H9 (cell line): Measurements from ENCODE around the gene WDR5. TPM values are rescaled to one million over a fixed set of nuclear protein-coding genes. Genes with fewer than 3 reads are reported as not detected.

ENCODE experiments used
- DNase-seq: peaks from one replicate; pipeline ENCODE4 v3.0.0-alpha.2; 2017
- H2AFZ ChIP-seq: one replicate; pipeline ENCODE4 v1.6.1; 2013; ENCODE audit warnings: mild to moderate bottlenecking, low read length, control low read depth, moderate library complexity
- H2AK5ac ChIP-seq: 2 replicates; pipeline ENCODE4 v1.6.1; 2013; ENCODE audit warnings: low read length, control low read depth, mixed read lengths; ENCODE audit not compliant: insufficient read length
- H2BK120ac ChIP-seq: one replicate; pipeline ENCODE4 v1.6.1; 2013; ENCODE audit warnings: low read depth, mild to moderate bottlenecking, low read length, control low read depth, inconsistent platforms; ENCODE audit not compliant: poor library complexity, severe bottlenecking
- H2BK12ac ChIP-seq: 2 replicates; pipeline ENCODE4 v1.6.1; 2013; ENCODE audit warnings: low read length, control low read depth, mixed read lengths, low read depth; ENCODE audit not compliant: insufficient read length
- H2BK15ac ChIP-seq: 2 replicates; pipeline ENCODE4 v1.6.1; 2013; ENCODE audit warnings: low read depth, low read length, control low read depth
- H2BK20ac ChIP-seq: one replicate; pipeline ENCODE4 v1.6.1; 2013; ENCODE audit warnings: low read depth, mild to moderate bottlenecking, low read length, control low read depth, inconsistent platforms; ENCODE audit not compliant: poor library complexity, severe bottlenecking
- H2BK5ac ChIP-seq: 2 replicates; pipeline ENCODE4 v1.6.1; 2013; ENCODE audit warnings: low read length, control low read depth, mixed read lengths; ENCODE audit not compliant: insufficient read length
- H3K14ac ChIP-seq: 2 replicates; pipeline ENCODE4 v1.6.1; 2013; ENCODE audit warnings: low read length, control low read depth; ENCODE audit not compliant: insufficient read depth
- H3K18ac ChIP-seq: 2 replicates; pipeline ENCODE4 v1.6.1; 2013; ENCODE audit warnings: low read depth, mild to moderate bottlenecking, mixed read lengths, low read length, control low read depth; ENCODE audit not compliant: insufficient read length
- H3K23ac ChIP-seq: 2 replicates; pipeline ENCODE4 v1.6.1; 2013; ENCODE audit warnings: low read length, control low read depth, mixed read lengths, low read depth; ENCODE audit not compliant: insufficient read length
- H3K23me2 ChIP-seq: 2 replicates; pipeline ENCODE4 v1.6.1; 2013; ENCODE audit warnings: low read depth, mild to moderate bottlenecking, mixed read lengths, low read length, control low read depth; ENCODE audit not compliant: insufficient read length, poor library complexity, severe bottlenecking
- H3K27ac ChIP-seq: 2 replicates; pipeline ENCODE4 v1.5.1; 2013; ENCODE audit warnings: low read length, control low read depth, mixed read lengths, low read depth; ENCODE audit not compliant: insufficient read length
- H3K27me3 ChIP-seq: 2 replicates; pipeline ENCODE4 v1.6.1; 2013; ENCODE audit warnings: low read length, control low read depth, inconsistent platforms; ENCODE audit not compliant: insufficient read depth
- H3K4ac ChIP-seq: 2 replicates; pipeline ENCODE4 v1.6.1; 2013; ENCODE audit warnings: low read depth, mild to moderate bottlenecking, control low read depth, inconsistent platforms, low read length, moderate library complexity
- H3K4me1 ChIP-seq: 2 replicates; pipeline ENCODE4 v1.6.1; 2013; ENCODE audit warnings: low read length, control low read depth, inconsistent platforms; ENCODE audit not compliant: insufficient read depth
- H3K4me2 ChIP-seq: 2 replicates; pipeline ENCODE4 v1.6.1; 2013; ENCODE audit warnings: low read length, control low read depth, mixed read lengths; ENCODE audit not compliant: insufficient read length, insufficient read depth
- H3K56ac ChIP-seq: 2 replicates; pipeline ENCODE4 v1.6.1; 2013; ENCODE audit warnings: low read depth, mild to moderate bottlenecking, mixed read lengths, low read length, control low read depth; ENCODE audit not compliant: insufficient read length
- H3K79me1 ChIP-seq: 2 replicates; pipeline ENCODE4 v1.6.1; 2013; ENCODE audit warnings: low read depth, mild to moderate bottlenecking, moderate library complexity, low read length, control low read depth, inconsistent platforms; ENCODE audit not compliant: insufficient read depth, poor library complexity, severe bottlenecking
- H3K79me2 ChIP-seq: 2 replicates; pipeline ENCODE4 v1.6.1; 2013; ENCODE audit warnings: low read length, control low read depth, inconsistent platforms; ENCODE audit not compliant: insufficient read depth
- H3K9ac ChIP-seq: 2 replicates; pipeline ENCODE4 v1.6.1; 2013; ENCODE audit warnings: low read length, control low read depth, mixed read lengths; ENCODE audit not compliant: insufficient read length; ENCODE audit errors: extremely low read depth
- H3K9me3 ChIP-seq: one replicate; pipeline ENCODE4 v1.6.1; 2013; ENCODE audit warnings: low read depth, low read length, inconsistent platforms; ENCODE audit not compliant: control insufficient read depth
- H3T11ph ChIP-seq: one replicate; pipeline ENCODE4 v1.6.1; 2013; ENCODE audit warnings: mild to moderate bottlenecking, low read length, control low read depth, inconsistent platforms
- H4K20me1 ChIP-seq: one replicate; pipeline ENCODE4 v1.6.1; 2013; ENCODE audit not compliant: control insufficient read depth, insufficient read length, insufficient read depth
- H4K5ac ChIP-seq: 2 replicates; pipeline ENCODE4 v1.6.1; 2013; ENCODE audit warnings: low read depth, mild to moderate bottlenecking, mixed read lengths, low read length, control low read depth; ENCODE audit not compliant: insufficient read length
- H4K8ac ChIP-seq: replicated peaks from 2 replicates; pipeline ENCODE4 v1.6.1; 2013; ENCODE audit warnings: low read length, control low read depth, mixed read lengths, low read depth; ENCODE audit not compliant: insufficient read length
- H4K91ac ChIP-seq: 2 replicates; pipeline ENCODE4 v1.6.1; 2013; ENCODE audit warnings: low read depth, mild to moderate bottlenecking, moderate library complexity, mixed read lengths, low read length, control low read depth; ENCODE audit not compliant: insufficient read length
- H3K27ac Mint-ChIP-seq, 3 experiments: 2 replicates in 2 of 3; 3 replicates in 1 of 3; pipeline ENCODE4 v1.8.0; 2020 to 2021; ENCODE audit warnings: mixed read lengths in 3 of 3, mild to moderate bottlenecking in 1 of 3, moderate library complexity in 1 of 3
- H3K27me3 Mint-ChIP-seq: 2 replicates; pipeline ENCODE4 v1.8.0; 2021; ENCODE audit warnings: low read depth, mild to moderate bottlenecking, moderate library complexity, mixed read lengths
- H3K36me3 Mint-ChIP-seq, 3 experiments: 2 replicates in 2 of 3; 3 replicates in 1 of 3; pipeline ENCODE4 v1.8.0; 2020 to 2021; ENCODE audit warnings: low read depth in 3 of 3, mixed read lengths in 3 of 3; ENCODE audit not compliant: insufficient read depth in 1 of 3
- H3K4me1 Mint-ChIP-seq, 2 experiments: 2 replicates each; pipeline ENCODE4 v1.8.0; 2020; ENCODE audit warnings: mixed read lengths in 2 of 2
- H3K4me3 Mint-ChIP-seq, 2 experiments: 2 replicates in 1 of 2; 3 replicates in 1 of 2; pipeline ENCODE4 v1.8.0; 2020 to 2021; ENCODE audit warnings: mild to moderate bottlenecking in 2 of 2, mixed read lengths in 2 of 2, moderate library complexity in 1 of 2
- H3K9me3 Mint-ChIP-seq, 2 experiments: 2 replicates in 1 of 2; 3 replicates in 1 of 2; pipeline ENCODE4 v1.8.0; 2020; ENCODE audit warnings: mild to moderate bottlenecking in 2 of 2, mixed read lengths in 2 of 2, moderate library complexity in 1 of 2
- WGBS: extraction: QIAGEN DNeasy Blood & Tissue Kit; methylation state at CpG from one replicate; pipeline ENCODE4 v1.1.7; 2013; ENCODE audit warnings: missing lambda C conversion rate, low lambda C conversion rate, mixed read lengths; ENCODE audit not compliant: insufficient read length; ENCODE audit errors: extremely low coverage; 5-methylcytosine and 5-hydroxymethylcytosine counted together
- total RNA-seq: library from RNA; stranded (reverse); gene quantifications from 2 replicates; pipeline ENCODE4 v1.2.1, GENCODE V29; 2021
- TF ChIP-seq, protein P1 (sequence below): fragments of 200-600 bp; sonication (generic); conservative IDR thresholded peaks from 3 replicates; pipeline ENCODE4 v1.8.0; 2021; ENCODE audit warnings: antibody characterized with exemption, mild to moderate bottlenecking

WDR5 gene
- total RNA-seq, 1 experiment from 2014 or later: 72.3 TPM

DNA sequence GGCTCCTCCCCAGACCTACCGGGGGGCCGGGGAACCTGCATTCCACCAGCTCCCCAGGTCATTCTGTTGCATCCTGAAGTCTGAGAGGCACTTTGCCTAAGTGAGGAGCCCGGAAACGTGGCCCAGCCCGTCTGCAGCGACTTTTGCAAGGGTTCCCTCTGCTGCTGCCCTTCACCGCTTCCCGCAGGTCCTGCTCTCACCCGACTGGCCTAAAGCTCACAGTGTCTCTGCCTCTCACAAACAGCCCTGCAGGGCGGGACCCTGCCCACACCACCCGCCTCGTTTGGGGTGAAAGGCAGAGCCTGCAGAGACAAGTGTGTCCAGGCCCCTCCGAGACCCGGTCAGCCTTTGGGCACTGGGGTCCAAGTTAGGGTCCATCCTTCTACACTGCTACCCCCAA, 9.5 kb upstream of the WDR5 start:
- H2BK120ac ChIP-seq: no peak overlapping the region
- no peak overlapping the region for H2BK20ac ChIP-seq
- WGBS: no CpG with 5 or more reads among the region's 14 CpGs
- no peaks in the 10 kb centered on the region; the same call in none of the 2 replicates for H3K27me3 Mint-ChIP-seq
- no peak overlapping the region for H2BK12ac ChIP-seq
- H3K18ac ChIP-seq: no peak overlapping the region
- peaks cover 0 to 2% of the 10 kb centered on the region in 2 experiments; a peak in 1 of 5 replicates for H3K9me3 Mint-ChIP-seq
- no peaks in the 10 kb centered on the region for H3K9me3 ChIP-seq
- no peaks in the 10 kb centered on the region for H3K79me1 ChIP-seq
- no peak overlapping the region for H2AK5ac ChIP-seq
- TF ChIP-seq, protein P1, sequence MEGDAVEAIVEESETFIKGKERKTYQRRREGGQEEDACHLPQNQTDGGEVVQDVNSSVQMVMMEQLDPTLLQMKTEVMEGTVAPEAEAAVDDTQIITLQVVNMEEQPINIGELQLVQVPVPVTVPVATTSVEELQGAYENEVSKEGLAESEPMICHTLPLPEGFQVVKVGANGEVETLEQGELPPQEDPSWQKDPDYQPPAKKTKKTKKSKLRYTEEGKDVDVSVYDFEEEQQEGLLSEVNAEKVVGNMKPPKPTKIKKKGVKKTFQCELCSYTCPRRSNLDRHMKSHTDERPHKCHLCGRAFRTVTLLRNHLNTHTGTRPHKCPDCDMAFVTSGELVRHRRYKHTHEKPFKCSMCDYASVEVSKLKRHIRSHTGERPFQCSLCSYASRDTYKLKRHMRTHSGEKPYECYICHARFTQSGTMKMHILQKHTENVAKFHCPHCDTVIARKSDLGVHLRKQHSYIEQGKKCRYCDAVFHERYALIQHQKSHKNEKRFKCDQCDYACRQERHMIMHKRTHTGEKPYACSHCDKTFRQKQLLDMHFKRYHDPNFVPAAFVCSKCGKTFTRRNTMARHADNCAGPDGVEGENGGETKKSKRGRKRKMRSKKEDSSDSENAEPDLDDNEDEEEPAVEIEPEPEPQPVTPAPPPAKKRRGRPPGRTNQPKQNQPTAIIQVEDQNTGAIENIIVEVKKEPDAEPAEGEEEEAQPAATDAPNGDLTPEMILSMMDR: no peak
- H4K20me1 ChIP-seq: no peaks in the 10 kb centered on the region
- no peak overlapping the region for H3K4me2 ChIP-seq
- no peak overlapping the region for H4K91ac ChIP-seq
- H3K27me3 ChIP-seq: no peaks in the 10 kb centered on the region
- no peak overlapping the region for H3K27ac ChIP-seq
- no peak overlapping the region for H3K4ac ChIP-seq
- no peaks in the 10 kb centered on the region for H3K79me2 ChIP-seq
- no peak overlapping the region for H4K5ac ChIP-seq
- no peak overlapping the region for H2BK5ac ChIP-seq
- no peaks in the 10 kb centered on the region for H3K36me3 Mint-ChIP-seq
- DNase-seq: no peak
- H3K9ac ChIP-seq: no peak overlapping the region
- no peak overlapping the region for H4K8ac ChIP-seq
- H3K23ac ChIP-seq: no peak overlapping the region
- H3K4me3 Mint-ChIP-seq: no peak overlapping the region
- H2AFZ ChIP-seq: no peak overlapping the region
- no peaks in the 10 kb centered on the region for H3K23me2 ChIP-seq
- H3K14ac ChIP-seq: no peak overlapping the region
- H3K4me1 Mint-ChIP-seq: peaks cover 10 to 19% of the 10 kb centered on the region in 2 experiments
- no peak overlapping the region for H3K27ac Mint-ChIP-seq
- no peaks in the 10 kb centered on the region for H3K4me1 ChIP-seq
- no peak overlapping the region for H3T11ph ChIP-seq
- H2BK15ac ChIP-seq: no peak overlapping the region
- H3K56ac ChIP-seq: no peak overlapping the region
